GM12878 (cell line): ENCODE measurements around the gene SOX9. TPM values are rescaled to one million over a fixed set of nuclear protein-coding genes. Genes with fewer than 3 reads are reported as not detected.

Experiments
- ATAC-seq: fragments of 200-7000 bp; cut with Tn5 transposase; 3 replicates; pipeline ENCODE4 v1.9.1; 2020; ENCODE audit warnings: mild to moderate bottlenecking, moderate library complexity
- BruUV-seq: library from RNA; stranded (reverse); fragments of 400-500 nt; replicated peaks from 2 replicates; lab custom pipeline; 2021; lab: Mats Ljungman, UMichigan
- CTCF ChIA-PET: fragments of 300-600 bp; sonication (Branson Sonifier 250); formaldehyde crosslinking; extraction: SDS; loops from one replicate; lab custom pipeline; 2021; ENCODE audit warnings: inconsistent platforms; lab: Yijun Ruan, JAX
- POLR2A ChIA-PET: fragments of 350-600 bp; formaldehyde crosslinking; extraction: SDS; loops from one replicate; lab custom pipeline; 2021; ENCODE audit warnings: inconsistent platforms; lab: Charles Lee
- RAD21 ChIA-PET: fragments of 300-600 bp; sonication (Branson Sonifier 250); formaldehyde crosslinking; loops from one replicate; lab custom pipeline; 2023; ENCODE audit warnings: antibody characterized with exemption; ENCODE audit not compliant: unreplicated experiment; lab: Charles Lee
- SMC1A ChIA-PET: fragments of 300-600 bp; sonication (Branson Sonifier 250); formaldehyde crosslinking; loops from one replicate; lab custom pipeline; 2023; ENCODE audit not compliant: unreplicated experiment, uncharacterized antibody; lab: Charles Lee
- DNase-seq: peaks from one replicate; pipeline ENCODE4 v3.0.0-alpha.2; 2011; ENCODE audit warnings: low read depth, low spot score
- FAIRE-seq: peaks from 3 replicates; lab custom pipeline; 2011; peaks lifted over from hg19 to GRCh38; lab: Jason Lieb, UNC
- H2AFZ ChIP-seq: 2 replicates; pipeline ENCODE4 v1.6.0; 2011; ENCODE audit warnings: low read depth, low read length, control low read depth; ENCODE audit not compliant: control insufficient read depth
- H3K27ac ChIP-seq: 2 replicates; pipeline ENCODE4 v1.5.1; 2011; ENCODE audit warnings: control low read depth; ENCODE audit not compliant: control insufficient read depth, insufficient read depth
- H3K27me3 ChIP-seq, 2 experiments: replicated peaks in 1 of 2; 2 replicates each; pipeline versions ENCODE4 v1.6.0 to v1.6.1; 2011; ENCODE audit warnings: low read length in 1 of 2; ENCODE audit not compliant: control insufficient read depth in 2 of 2, insufficient read depth in 2 of 2
- H3K36me3 ChIP-seq, 2 experiments: 2 replicates each; pipeline ENCODE4 v1.5.1; 2011; ENCODE audit warnings: low read length in 1 of 2; ENCODE audit not compliant: control insufficient read depth in 2 of 2, insufficient read depth in 2 of 2
- H3K4me1 ChIP-seq: 2 replicates; pipeline ENCODE4 v1.6.1; 2011; ENCODE audit warnings: mild to moderate bottlenecking, low read length, moderate library complexity, mixed read lengths; ENCODE audit not compliant: control insufficient read depth, insufficient read depth
- H3K4me2 ChIP-seq: 2 replicates; pipeline ENCODE4 v1.6.0; 2011; ENCODE audit warnings: control low read depth; ENCODE audit not compliant: control insufficient read depth, insufficient read depth
- H3K4me3 ChIP-seq: fragments of 200-600 bp; sonication (generic); 2 replicates; pipeline ENCODE4 v1.5.1; 2016
- H3K79me2 ChIP-seq: 2 replicates; pipeline ENCODE4 v1.6.0; 2011; ENCODE audit warnings: low read length; ENCODE audit not compliant: control insufficient read depth, insufficient read depth
- H3K9ac ChIP-seq: 2 replicates; pipeline ENCODE4 v1.8.0; 2011; ENCODE audit warnings: low read length, control low read depth, mixed read lengths; ENCODE audit not compliant: control insufficient read depth, insufficient read depth
- H3K9me3 ChIP-seq: replicated peaks from 3 replicates; pipeline ENCODE4 v1.5.1; 2011; ENCODE audit warnings: mild to moderate bottlenecking, low read length; ENCODE audit not compliant: control insufficient read depth, insufficient read depth
- H4K20me1 ChIP-seq: 2 replicates; pipeline ENCODE4 v1.6.0; 2011; ENCODE audit not compliant: control insufficient read depth, insufficient read depth
- CHD2 ChIP-seq: IDR thresholded peaks from 2 replicates; pipeline ENCODE4 v1.6.1; 2011; ENCODE audit warnings: low read depth, low read length, improper control_type of control experiment, borderline replicate concordance
- CHD4 ChIP-seq: fragments of 200-600 bp; sonication (generic); IDR thresholded peaks from 2 replicates; pipeline ENCODE4 v1.6.1; 2016; ENCODE audit warnings: mild to moderate bottlenecking
- EZH2 ChIP-seq: IDR thresholded peaks from 2 replicates; pipeline ENCODE4 v1.6.1; 2012; ENCODE audit warnings: low read depth, mild to moderate bottlenecking, control low read depth, inconsistent platforms, low read length, borderline replicate concordance; ENCODE audit not compliant: control insufficient read depth
- IKZF1 ChIP-seq: fragments of 450-650 bp; conservative IDR thresholded peaks from 2 replicates; pipeline ENCODE4 v1.6.1; 2017; ENCODE audit warnings: antibody characterized with exemption, mild to moderate bottlenecking
- TBL1XR1 ChIP-seq: IDR thresholded peaks from 2 replicates; pipeline ENCODE4 v1.6.1; 2012; ENCODE audit warnings: low read depth, low read length, improper control_type of control experiment
- ZSCAN29 ChIP-seq: fragments of 450-650 bp; IDR thresholded peaks from 2 replicates; pipeline ENCODE4 v1.6.1; 2017; ENCODE audit warnings: mild to moderate bottlenecking, moderate library complexity
- WGBS: methylation state at CpG from one replicate; pipeline ENCODE4 v1.1.6; 2016; ENCODE audit warnings: low lambda C conversion rate; ENCODE audit not compliant: insufficient replicate concordance, insufficient coverage; ENCODE audit errors: missing lambda C conversion rate; 5-methylcytosine and 5-hydroxymethylcytosine counted together
- in situ Hi-C: fragments of 300-500 bp; cut with MboI; formaldehyde crosslinking; loops from 9 replicates; pipeline ENCODE4 v1.14.3; 2018; ENCODE audit warnings: mixed read lengths
- intact Hi-C: fragments of 100-400 bp; cut with micrococcal nuclease; formaldehyde crosslinking; loops from one replicate; pipeline ENCODE4 v1.14.2; 2022; ENCODE audit not compliant: unreplicated experiment
- polyA plus RNA-seq, 11 experiments: library from polyadenylated mRNA; depleted of rRNA in 4 of 11; unstranded in 6 of 11; stranded (reverse) in 5 of 11; fragments of >200 nt; fragmentation: Nextera tagmentation in 4 of 11; fragmentation: Illumina TruSeq in 1 of 11; extraction: Ambion mirVana in 4 of 11; extraction: Trizol in 1 of 11; gene quantifications; 1 replicate in 1 of 11; 2 replicates in 10 of 11; pipeline versions ENCODE4 v1.2.1 to v1.2.3, GENCODE V29; 2011 to 2016; ENCODE audit warnings: inconsistent platforms in 2 of 11, missing spikeins in 2 of 11, low read depth in 1 of 11
- total RNA-seq, 4 experiments: library from RNA; depleted of rRNA in 3 of 4; stranded (reverse); fragments of >200 nt in 3 of 4; fragmentation: Illumina TruSeq in 1 of 4; extraction: Trizol in 1 of 4; gene quantifications; 2 replicates each; pipeline versions ENCODE4 v1.2.1 to v1.2.3, GENCODE V29; 2013 to 2021

The SOX9 gene
- total and polyA plus RNA-seq, 10 of the 15 experiments (the other 5 are each of a cell fraction or from before 2014, with no cell fraction given), result 1.2 to 19.0 (median 5.5) TPM

DNA sequence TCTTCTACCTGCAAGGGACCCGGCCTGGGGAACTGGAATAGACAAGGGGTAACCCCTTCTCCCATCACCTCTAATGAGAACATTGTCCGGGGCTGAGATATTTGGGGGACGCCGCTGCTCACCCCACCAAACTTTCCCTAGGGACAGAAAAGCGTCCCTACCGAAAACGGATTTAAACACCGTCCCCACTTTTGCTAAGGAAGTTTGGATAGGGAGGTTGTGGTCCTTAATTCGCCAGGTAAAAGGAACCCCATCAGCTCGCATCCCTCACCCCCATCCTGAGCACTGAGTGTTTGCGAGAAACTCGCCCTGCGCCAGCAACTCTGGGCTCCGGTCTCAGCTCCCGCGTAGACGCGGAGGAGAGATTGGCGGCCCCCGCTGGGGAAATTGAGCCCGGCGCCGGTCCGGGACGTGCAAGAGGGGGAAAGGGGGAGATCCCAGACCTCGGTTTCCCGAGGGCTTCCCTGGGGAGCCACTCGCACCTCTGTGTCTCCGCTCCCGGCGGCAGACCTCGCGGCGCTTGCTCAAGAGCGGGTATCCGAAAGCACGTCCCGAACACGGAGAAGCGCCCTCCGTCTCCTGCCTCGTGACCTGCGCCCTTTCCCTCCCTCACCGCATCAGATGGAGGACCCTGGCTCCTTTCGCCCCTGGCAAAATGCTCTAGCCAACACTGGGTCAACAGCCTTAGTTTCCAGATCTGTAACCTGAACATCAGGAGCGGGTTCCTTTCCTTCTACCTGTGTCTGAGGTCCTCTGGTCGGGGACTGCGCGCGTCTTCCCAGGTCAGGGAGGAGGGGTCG is 3.1 kb upstream of the SOX9 start:
- Histone ChIP-seq H3K4me3 (peak overlapping the region; percentile 74), H3K4me2 (peak overlapping the region; percentile 94), H3K9me3 (no peaks in the 10 kb centered on the region), H3K4me1 (peaks cover 5% of the 10 kb centered on the region), H4K20me1 (no peaks in the 10 kb centered on the region), H3K27me3 (peaks cover 9 to 17% of the 10 kb centered on the region in 2 experiments), H3K79me2 (peaks cover 17% of the 10 kb centered on the region), H3K9ac (peak overlapping the region; percentile 61), H3K27ac (no peak overlapping the region), H2AFZ (peak overlapping the region; percentile 55), H3K36me3 (no peaks in the 10 kb centered on the region)
- FAIRE-seq (no peak), ATAC-seq (no peak), DNase-seq (no peak)
- ChIA-PET SMC1A (interaction anchor here (0.6 to 4.7 kb wide), 9 partner anchors 83 to 668 kb away, joined by 3 to 18 read pairs (median 3); no protein-coding TSS in a partner anchor), POLR2A (interaction anchor here (1.1 kb wide), 1 partner anchor 88 kb away, joined by 3 read pairs; no protein-coding TSS in a partner anchor), CTCF (interaction anchor here (0.8 to 4.0 kb wide), 12 partner anchors 23 to 644 kb away, joined by 3 to 19 read pairs (median 3); no protein-coding TSS in a partner anchor), RAD21 (interaction anchor here (0.7 to 6.8 kb wide), 5 partner anchors 88 to 644 kb away, joined by 3 to 42 read pairs (median 3); no protein-coding TSS in a partner anchor)
- BruUV-seq, result no TSS peak
- in situ Hi-C loops, result loop anchor here (5.0 to 10.0 kb wide), 3 partner anchors 85 to 653 kb away; no protein-coding TSS in a partner anchor
- TF ChIP-seq CHD2 (0 out of 2 replicates have a peak, but pooled peaks have one; percentile 12), ZSCAN29 (peak; percentile 99), IKZF1 (0 out of 2 replicates have a peak, but pooled peaks have one; percentile 16), EZH2 (peak; percentile 74; the same call in 1 of the 2 replicates), TBL1XR1 (no peak), CHD4 (no peak)
- intact Hi-C loops, result loop anchor here (1.0 to 5.0 kb wide), 6 partner anchors 55 to 644 kb away; no protein-coding TSS in a partner anchor
- 47% methylated on average over 39 of the region's 51 CpGs for WGBS
